NCI-H2107 (cell line): ENCODE results near the gene LCLAT1.

ENCODE experiments used
- DNase-seq: peaks from one replicate; lab custom pipeline; 2025; lab: John Stamatoyannopoulos, UW

The LCLAT1 gene

DNA sequence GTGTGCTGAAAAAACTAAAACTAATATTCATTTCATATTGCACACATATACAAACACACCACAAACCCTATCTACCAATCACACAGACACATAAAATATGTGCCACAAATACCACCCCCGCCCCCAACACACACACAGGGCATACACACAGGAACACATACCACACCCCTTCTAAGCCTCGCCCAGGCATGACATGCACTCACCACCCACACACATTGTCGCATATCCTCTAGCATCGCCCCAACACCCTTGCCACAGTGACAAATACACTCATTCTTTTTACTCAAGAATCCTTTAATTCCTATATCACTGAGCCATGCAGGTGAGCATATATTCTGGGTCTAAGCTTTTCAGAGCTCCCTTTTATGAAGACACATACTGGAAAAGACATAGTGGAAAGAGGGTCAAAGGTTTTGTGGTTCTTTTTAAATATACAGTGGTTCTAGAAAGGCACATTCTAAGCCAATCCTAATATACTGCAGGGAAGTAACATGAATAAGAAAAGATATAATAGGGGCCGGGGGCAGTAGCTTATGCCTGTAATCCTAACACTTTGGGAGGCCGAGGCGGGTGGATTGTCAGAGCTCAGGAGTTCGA, 24.5 kb upstream of the LCLAT1 start:
- peak; percentile 6 for DNase-seq

GRCh38 chr2:30424231-30424630, 22.8 kb upstream of the LCLAT1 start:
- DNase-seq = no peak

DNA sequence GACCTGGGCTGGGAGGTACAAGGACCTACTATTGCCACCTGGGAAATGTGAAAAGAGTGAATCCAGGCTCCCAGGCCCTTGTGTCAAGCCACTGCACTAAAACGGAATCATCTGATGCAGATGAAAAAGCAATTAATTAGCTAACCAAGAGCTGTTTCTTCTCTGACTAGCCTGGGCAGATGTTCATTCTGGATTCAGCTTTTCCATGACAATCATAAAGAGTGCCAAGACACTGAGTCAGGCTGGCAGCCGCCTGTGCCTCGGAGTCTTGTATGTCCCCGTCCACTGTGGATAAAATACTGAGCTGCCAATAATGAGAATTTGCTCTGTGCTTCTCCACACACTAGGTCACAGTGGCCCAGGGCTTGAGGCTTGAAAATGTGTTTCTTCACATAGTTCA, 21.7 kb upstream of the LCLAT1 start:
- no peak for DNase-seq

GRCh38 chr2:30427606-30428347, 19.3 kb upstream of the LCLAT1 start:
- DNase-seq = no peak

DNA sequence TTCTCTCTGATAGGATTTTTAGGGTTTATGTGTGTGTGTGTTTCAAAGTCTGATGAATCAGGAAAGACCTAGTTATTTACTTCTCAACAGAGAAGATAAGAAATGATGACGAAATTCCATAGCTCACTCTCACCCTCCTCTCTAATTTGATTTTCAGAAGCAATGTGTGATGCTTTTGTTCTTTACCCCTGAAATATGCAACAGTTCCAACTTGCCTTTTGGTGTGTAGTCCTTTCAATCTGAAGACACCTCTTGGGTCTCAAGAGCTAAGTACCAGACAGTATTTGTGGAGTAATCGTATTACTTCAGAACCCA, 18.7 kb upstream of the LCLAT1 start:
- no peak for DNase-seq

DNA sequence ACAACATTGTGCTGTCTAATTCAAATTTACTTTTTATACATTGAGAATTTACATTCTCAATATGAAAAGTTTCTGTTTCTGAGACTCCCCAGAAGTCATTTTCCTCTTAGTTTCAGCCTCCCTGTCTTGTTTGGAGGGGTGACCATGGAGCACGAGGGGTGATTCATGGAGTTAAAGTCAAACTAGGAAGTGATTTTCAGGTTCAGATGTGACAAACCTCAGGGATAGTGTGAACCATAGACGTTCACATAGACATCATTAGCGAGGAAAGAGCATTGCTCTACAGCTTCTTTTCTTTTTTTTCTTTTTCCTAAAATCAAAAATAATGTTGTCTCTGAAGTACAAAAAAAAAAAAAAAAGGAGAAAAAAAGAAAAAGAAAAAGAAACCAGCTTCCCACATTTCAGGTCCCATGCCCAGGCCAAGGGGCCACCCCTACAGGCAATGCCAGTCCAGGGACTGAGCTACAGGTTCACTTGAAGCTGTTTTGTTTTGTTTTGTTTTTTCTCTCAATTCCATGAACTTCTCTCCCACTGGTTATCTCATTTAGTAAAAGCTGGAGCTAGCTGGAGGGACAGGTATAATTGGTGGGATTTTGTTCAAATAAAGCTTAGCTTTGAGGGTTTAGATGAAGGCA, 18.1 kb upstream of the LCLAT1 start:
- DNase-seq = no peak

DNA sequence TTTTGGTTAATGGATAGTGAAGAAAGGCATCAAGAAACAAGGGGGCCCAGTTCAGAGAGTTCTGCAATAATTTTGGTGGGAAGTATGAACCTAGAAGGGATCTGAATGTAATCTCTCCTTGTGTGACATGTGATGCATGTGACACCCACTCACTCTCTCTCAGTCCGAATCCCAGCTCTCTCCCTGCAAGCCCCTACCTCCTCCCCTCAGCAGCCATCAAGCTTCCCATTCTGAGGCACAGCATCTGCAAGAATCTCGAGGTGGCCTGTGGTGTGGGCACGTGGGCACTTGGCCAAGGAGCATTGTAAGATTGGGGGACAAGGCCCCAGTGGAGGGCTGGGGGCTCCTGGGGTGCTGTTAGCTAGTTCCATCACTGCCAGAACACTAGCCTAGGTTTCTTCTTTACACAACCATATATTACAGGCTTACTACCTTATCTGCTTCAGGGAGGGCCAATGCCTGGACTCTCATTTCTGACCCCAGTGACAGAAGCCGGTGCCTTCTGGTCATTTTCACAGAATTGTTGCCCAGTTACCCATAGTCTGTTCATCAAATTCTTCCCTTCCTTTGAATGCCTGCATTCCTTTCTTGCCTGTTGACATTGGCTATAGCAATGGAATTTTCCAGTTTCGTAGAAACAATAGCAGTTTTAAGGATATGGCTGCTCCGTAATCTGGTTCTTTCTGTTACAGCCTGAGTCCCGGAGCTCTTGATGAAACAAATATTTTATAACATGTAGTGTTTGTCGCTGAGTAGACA, 13.3 kb upstream of the LCLAT1 start:
- no peak for DNase-seq

DNA sequence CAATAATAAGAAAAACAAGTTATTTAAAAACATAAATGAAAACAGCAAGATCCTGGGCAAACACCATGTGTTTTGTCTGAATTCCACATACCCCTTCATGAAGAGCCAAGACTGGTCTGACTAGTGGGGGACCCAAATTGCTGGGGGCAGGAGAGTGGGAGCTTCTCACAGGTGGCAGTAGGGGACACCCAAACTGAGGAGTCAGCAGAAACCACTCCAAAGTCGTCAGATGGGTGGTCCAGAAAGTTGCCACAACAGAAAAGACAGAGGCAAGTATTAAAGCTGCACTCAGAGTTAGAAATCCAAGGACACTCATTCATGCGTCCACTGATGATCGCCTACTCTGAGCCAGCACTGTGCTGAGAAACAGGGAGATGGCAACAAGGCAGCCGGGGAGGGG, 12.3 kb upstream of the LCLAT1 start:
- DNase-seq = no peak

DNA sequence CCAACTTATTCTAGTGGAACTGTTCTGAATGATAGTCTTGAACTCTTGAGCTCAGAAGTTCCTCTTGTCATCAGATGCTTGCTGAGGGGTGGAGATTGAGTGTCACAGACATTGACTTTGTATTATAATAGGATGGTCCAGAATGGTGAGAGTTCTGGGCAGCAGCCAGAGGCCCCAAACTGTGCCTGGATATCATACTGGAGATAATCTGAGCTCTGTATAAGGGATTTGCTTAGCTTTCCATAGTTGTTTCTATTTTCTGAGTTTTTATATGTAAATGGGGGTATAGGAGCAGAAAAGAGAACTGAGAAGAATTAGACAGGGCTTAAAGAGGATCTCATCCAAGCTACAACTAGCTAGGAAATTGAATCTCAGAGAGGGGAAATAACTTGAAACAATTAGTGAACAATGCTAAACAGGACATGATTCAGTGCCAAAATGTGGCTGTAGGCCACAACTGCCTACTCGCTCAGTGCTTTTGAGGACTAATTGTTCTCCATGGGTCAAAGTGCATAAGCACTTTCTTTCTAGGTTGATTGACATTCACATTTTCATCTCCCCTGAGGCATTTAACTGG, 10.1 kb upstream of the LCLAT1 start:
- no peak for DNase-seq

- no peak for DNase-seq
Observed at GRCh38 chr2:30437809-30438548, 9.1 kb upstream of the LCLAT1 start.

- no peak for DNase-seq
Observed at GRCh38 chr2:30439296-30439695, 7.8 kb upstream of the LCLAT1 start.

DNA sequence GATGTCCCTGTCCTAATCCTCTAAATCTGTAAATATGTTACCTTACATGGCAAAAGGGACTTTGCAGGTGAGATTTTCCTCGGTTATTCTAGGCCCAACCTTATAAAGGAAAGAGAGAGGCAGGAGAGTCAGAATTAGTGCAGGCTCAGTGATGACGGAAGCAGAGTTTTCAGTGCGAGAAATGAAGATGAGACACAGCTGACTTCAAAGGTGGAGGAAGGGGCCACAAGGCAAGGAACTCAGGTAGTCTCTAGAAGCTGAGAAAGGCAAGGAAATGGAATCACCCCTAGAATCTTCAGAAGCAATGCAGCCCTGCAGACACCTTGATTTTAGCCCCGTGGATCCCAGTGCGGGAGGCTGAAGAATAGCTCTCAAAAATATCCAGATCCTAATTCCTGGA, 7.2 kb upstream of the LCLAT1 start:
- no peak for DNase-seq

DNA sequence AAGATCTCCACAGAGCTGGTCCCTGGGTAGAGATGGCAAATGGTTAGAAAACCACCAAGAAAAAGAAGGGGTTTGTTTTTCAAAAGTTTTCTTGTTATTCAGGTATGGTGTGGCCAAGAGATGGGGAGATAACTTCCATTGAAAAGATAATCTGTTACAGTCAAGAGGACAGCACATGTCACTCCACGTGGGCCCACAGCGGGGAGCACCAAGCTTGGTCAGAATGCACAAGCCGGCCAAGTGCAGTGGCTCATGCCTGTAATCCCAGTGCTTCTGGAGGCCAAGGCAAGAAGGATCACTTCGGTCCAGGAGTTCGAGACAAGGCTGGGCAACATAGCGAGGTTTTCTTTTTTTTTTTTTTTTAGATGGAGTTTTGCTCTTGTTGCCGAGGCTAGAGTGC, 6.0 kb upstream of the LCLAT1 start:
- DNase-seq = no peak

GRCh38 chr2:30443081-30443480, 4.0 kb upstream of the LCLAT1 start:
- no peak for DNase-seq

GRCh38 chr2:30444273-30444672, 2.8 kb upstream of the LCLAT1 start:
- DNase-seq = no peak

DNA sequence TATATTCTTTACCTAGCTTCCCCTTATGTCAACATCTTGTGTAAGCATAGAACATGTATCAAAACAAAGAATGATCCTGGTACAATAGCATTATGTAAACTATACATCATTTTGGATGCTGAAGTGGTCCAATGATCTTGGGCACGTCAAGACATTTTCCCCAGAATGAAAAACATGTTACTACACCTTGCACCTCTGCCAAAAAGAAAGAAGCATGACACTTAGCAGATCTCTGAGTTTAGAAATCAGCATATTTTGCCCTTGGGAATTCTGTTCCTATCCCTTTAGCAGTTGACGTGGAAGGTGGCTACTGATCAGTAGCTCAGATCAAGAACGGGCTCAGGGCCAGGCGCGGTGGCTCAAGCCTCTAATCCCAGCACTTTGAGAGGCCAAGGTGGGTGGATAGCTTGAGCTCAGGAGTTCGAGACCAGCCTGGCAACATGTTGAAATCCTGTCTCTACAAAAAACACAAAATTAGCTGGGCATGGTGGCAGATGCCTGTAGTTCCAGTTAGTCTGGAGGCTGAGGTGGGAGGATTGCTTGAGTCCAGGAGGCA, 1.7 kb upstream of the LCLAT1 start:
- DNase-seq = no peak

DNA sequence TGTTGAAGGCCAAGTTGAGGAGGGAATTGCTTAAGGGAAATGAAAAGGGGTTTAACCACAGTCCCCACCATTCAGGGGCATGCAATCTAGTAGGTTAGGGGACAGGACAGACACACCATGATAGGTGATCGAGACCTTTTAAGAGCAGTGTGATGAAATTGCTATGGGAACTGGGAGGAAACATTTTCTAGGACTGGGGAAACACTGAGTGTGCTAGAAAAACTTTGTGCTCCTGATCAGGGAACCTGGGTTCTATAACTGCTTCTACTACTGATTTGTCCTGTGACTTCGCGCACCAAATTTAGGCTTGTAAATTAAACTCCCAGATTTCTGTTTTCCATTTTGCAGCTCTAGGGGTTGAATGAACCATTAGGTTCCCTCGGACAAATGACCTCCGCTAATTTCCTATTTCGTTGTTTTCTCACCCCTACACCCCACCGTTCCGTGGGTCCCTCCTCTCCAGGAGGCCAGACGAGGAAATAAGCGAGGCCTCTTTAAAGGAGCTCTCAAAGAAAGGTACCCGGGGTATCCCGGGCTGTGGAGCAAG, 371 bp upstream of the LCLAT1 start:
- no peak for DNase-seq

DNA sequence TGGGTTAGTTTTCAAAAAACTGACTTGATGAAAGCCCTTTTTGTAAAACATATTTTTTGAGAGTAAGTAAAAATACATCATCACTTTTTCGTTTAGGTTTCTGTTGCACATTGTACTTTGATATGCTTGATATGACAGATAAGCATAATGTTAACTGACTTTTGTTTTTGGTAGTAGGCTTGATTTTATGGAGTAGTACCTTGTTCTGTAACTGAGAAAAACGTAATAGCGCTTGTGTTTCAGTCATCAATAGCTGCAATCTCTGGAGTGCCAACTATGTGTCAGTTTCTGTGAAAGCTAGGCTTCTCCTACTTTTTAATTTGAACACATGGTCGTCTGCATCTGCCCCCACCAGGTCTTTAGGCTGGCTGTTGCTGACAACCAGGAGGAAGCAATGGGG, 1.3 kb downstream of the LCLAT1 start:
- no peak for DNase-seq

- DNase-seq = no peak
Observed at GRCh38 chr2:30448866-30449265, 1.8 kb downstream of the LCLAT1 start.

- DNase-seq = no peak
Observed at GRCh38 chr2:30450025-30450424, 3.0 kb downstream of the LCLAT1 start.

- no peak for DNase-seq
Observed at GRCh38 chr2:30453498-30453897, 6.5 kb downstream of the LCLAT1 start.
